CD4-positive, alpha-beta T cell (primary cell): Measurements from ENCODE around the gene SLFN11. TPM values are rescaled to one million over a fixed set of nuclear protein-coding genes. Genes with fewer than 3 reads are reported as not detected.
A peak's percentile ranks its signal among the peaks of the same experiment; 100 is the strongest.
"Not testable (repeated sequence)": the region's sequence is repeated elsewhere in the genome, so short reads cannot be mapped to it uniquely, and the experiment has no call there.

Source experiments
- ATAC-seq: fragments of 200-7000 bp; cut with Tn5 transposase; one replicate; pipeline ENCODE4 v1.10.0; 2022; ENCODE audit warnings: mild to moderate bottlenecking; ENCODE audit not compliant: poor library complexity
- CTCF ChIA-PET: fragments of 350-600 bp; sonication (Branson Sonifier 250); formaldehyde crosslinking; loops from one replicate; lab custom pipeline; 2021; ENCODE audit warnings: antibody characterized with exemption, inconsistent platforms; lab: Charles Lee
- POLR2A ChIA-PET: fragments of 350-600 bp; sonication (Branson Sonifier 250); formaldehyde crosslinking; loops from one replicate; lab custom pipeline; 2021; ENCODE audit warnings: antibody characterized with exemption, inconsistent platforms; lab: Charles Lee
- DNase-seq, 14 experiments: peaks; one replicate each; pipeline ENCODE4 v3.0.0-alpha.2; 2013 to 2020; ENCODE audit warnings: mixed read lengths in 2 of 14
- H3K27ac ChIP-seq, 2 donors: one replicate each; pipeline versions ENCODE4 v1.5.1 to v1.7.0; 2013; ENCODE audit warnings: low read length in 2 of 2, low read depth in 1 of 2, mild to moderate bottlenecking in 1 of 2
- H3K27me3 ChIP-seq, 2 experiments: 1 replicate in 1 of 2; 2 replicates in 1 of 2; pipeline versions ENCODE4 v1.6.1 to v1.7.0; 2013; ENCODE audit warnings: low read length in 2 of 2, control low read depth in 1 of 2, mild to moderate bottlenecking in 1 of 2, moderate library complexity in 1 of 2; ENCODE audit not compliant: insufficient read depth in 2 of 2, control insufficient read depth in 1 of 2
- H3K36me3 ChIP-seq: one replicate; pipeline ENCODE4 v1.6.1; 2013; ENCODE audit warnings: low read length, control low read depth; ENCODE audit not compliant: insufficient read depth
- H3K4me1 ChIP-seq: one replicate; pipeline ENCODE4 v1.6.1; 2013; ENCODE audit warnings: low read length, control low read depth; ENCODE audit not compliant: insufficient read depth
- H3K4me3 ChIP-seq: one replicate; pipeline ENCODE4 v1.5.1; 2013; ENCODE audit warnings: mild to moderate bottlenecking, low read length, moderate library complexity
- H3K9me3 ChIP-seq, 2 experiments: 1 replicate in 1 of 2; 2 replicates in 1 of 2; pipeline versions ENCODE4 v1.6.1 to v1.7.0; 2013; ENCODE audit warnings: low read length in 2 of 2, mild to moderate bottlenecking in 2 of 2, control low read depth in 1 of 2, moderate library complexity in 1 of 2; ENCODE audit not compliant: control insufficient read depth in 1 of 2, insufficient read depth in 1 of 2
- H3K27ac Mint-ChIP-seq: one replicate; pipeline ENCODE4 v1.8.0; 2020; ENCODE audit warnings: mixed read lengths
- H3K27me3 Mint-ChIP-seq: one replicate; pipeline ENCODE4 v1.8.0; 2021; ENCODE audit warnings: mixed read lengths
- H3K36me3 Mint-ChIP-seq: one replicate; pipeline ENCODE4 v1.8.0; 2021; ENCODE audit warnings: low read depth, mixed read lengths
- H3K4me1 Mint-ChIP-seq: one replicate; pipeline ENCODE4 v1.8.0; 2021; ENCODE audit warnings: low read depth, mixed read lengths
- H3K4me3 Mint-ChIP-seq: one replicate; pipeline ENCODE4 v1.8.0; 2020; ENCODE audit warnings: mild to moderate bottlenecking, mixed read lengths
- H3K9me3 Mint-ChIP-seq: one replicate; pipeline ENCODE4 v1.8.0; 2020; ENCODE audit warnings: mixed read lengths
- CTCF ChIP-seq: fragments of 200-600 bp; IDR thresholded peaks from one replicate; pipeline ENCODE4 v1.8.0; 2022; ENCODE audit warnings: antibody characterized with exemption, mild to moderate bottlenecking
- intact Hi-C, 2 experiments: fragments of 100-400 bp; cut with DNase I in 1 of 2; cut with micrococcal nuclease in 1 of 2; formaldehyde crosslinking; loops; one replicate each; pipeline versions ENCODE4 v1.15.1 to v1.9.0; 2023 to 2025; cut with DNase I, micrococcal nuclease
- polyA plus RNA-seq, 2 donors: library from polyadenylated mRNA; unstranded; fragments of 120-200 nt; gene quantifications; one replicate each; pipeline ENCODE4 v1.2.1, GENCODE V29; 2013
- total RNA-seq, 174 experiments: library from RNA in 2 of 174; stranded (reverse) in 2 of 174; gene quantifications; one replicate each; pipeline ENCODE4 v1.2.3 and lab custom pipeline; 2021 to 2026

SLFN11 gene, protein sequence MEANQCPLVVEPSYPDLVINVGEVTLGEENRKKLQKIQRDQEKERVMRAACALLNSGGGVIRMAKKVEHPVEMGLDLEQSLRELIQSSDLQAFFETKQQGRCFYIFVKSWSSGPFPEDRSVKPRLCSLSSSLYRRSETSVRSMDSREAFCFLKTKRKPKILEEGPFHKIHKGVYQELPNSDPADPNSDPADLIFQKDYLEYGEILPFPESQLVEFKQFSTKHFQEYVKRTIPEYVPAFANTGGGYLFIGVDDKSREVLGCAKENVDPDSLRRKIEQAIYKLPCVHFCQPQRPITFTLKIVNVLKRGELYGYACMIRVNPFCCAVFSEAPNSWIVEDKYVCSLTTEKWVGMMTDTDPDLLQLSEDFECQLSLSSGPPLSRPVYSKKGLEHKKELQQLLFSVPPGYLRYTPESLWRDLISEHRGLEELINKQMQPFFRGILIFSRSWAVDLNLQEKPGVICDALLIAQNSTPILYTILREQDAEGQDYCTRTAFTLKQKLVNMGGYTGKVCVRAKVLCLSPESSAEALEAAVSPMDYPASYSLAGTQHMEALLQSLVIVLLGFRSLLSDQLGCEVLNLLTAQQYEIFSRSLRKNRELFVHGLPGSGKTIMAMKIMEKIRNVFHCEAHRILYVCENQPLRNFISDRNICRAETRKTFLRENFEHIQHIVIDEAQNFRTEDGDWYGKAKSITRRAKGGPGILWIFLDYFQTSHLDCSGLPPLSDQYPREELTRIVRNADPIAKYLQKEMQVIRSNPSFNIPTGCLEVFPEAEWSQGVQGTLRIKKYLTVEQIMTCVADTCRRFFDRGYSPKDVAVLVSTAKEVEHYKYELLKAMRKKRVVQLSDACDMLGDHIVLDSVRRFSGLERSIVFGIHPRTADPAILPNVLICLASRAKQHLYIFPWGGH
- total RNA-seq (10 to 100 TPM; 16.5 to 18.5 TPM), total RNA-seq (lab: John Stamatoyannopoulos, UW) (19.7 to 350 (median 56.7) reads per million in 172 experiments)
- polyA plus RNA-seq (2013, experiment 1 of 2) = 25.8 TPM
- 37.6 TPM for polyA plus RNA-seq (2013, experiment 2 of 2)

DNA sequence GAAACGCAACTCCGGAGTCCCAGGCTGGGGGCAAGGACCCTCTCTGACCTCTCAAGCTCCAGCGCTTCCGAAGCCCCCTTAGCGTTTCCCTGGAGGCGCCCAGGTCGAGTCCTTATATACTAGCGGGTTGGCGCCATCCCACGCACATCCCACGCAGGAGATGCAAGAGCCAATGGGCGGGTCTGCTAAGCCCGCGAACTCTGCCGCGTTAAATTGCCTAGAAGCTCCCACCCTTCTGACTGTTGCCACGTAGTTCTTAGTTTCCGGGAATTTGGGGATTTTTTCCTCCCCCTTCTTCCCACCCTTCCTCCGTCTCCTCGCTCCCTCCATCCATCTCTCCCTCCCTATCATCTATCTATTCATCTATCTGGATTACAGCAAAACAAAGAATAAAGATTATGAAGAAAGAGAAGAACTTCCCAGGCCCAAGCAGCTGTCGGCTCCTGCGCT lies at the start of gene SLFN11:
TSS of gene SLFN11 (minus strand) at position 88 of the 450 bp plus-strand sequence. CDS start 9,814 bp downstream, outside the sequence.
- CTCF ChIA-PET = no interaction called here
- Mint-ChIP-seq H3K36me3 (peaks cover 20% of the 10 kb centered on the region), H3K9me3 (peaks cover 13% of the 10 kb centered on the region), H3K27me3 (no peaks in the 10 kb centered on the region), H3K4me1 (peaks cover 62% of the 10 kb centered on the region), H3K27ac (peak within 1 kb of the TSS; percentile 95), H3K4me3 (peak within 1 kb of the TSS; percentile 96)
- POLR2A ChIA-PET = interaction anchor here (0.7 to 3.6 kb wide), 26 partner anchors 11 to 435 kb away, joined by 3 to 40 read pairs (median 5); partner anchors contain the start of genes SLFN12, SLFN12L, SLFN13 and SLFN5
- Histone ChIP-seq H3K4me1 (peaks cover 16% of the 10 kb centered on the region), H3K36me3 (no peaks in the 10 kb centered on the region), H3K4me3 (peak within 1 kb of the TSS; percentile 84), H3K27ac (peak within 1 kb of the TSS; percentile 80 to 96), H3K9me3 (peaks cover 0 to 4% of the 10 kb centered on the region in 2 experiments), H3K27me3 (no peaks in the 10 kb centered on the region)
- peak; percentile 88 for ATAC-seq
- no peak for TF ChIP-seq CTCF
- intact Hi-C loops = loop anchor here (1.0 to 10.0 kb wide), 10 partner anchors 59 to 201 kb away; partner anchors contain the start of genes SLFN12 (in 1 of the 2), SLFN12L (in 1 of the 2) and SLFN5 (in 1 of the 2)
- DNase-seq = peak; percentile 50 to 94 (median 71)

- H3K4me1 ChIP-seq, POLR2A ChIA-PET, ATAC-seq, H3K4me3 ChIP-seq, H3K9me3 ChIP-seq, H3K27me3 ChIP-seq, H3K36me3 ChIP-seq, H3K27me3 Mint-ChIP-seq, H3K4me1 Mint-ChIP-seq, intact Hi-C loops, H3K27ac Mint-ChIP-seq, H3K27ac ChIP-seq, DNase-seq, H3K4me3 Mint-ChIP-seq, H3K9me3 Mint-ChIP-seq, CTCF ChIA-PET: not testable (repeated sequence)
- peaks cover 23% of the 10 kb centered on the region for H3K36me3 Mint-ChIP-seq
These were observed 47.6 kb upstream of the SLFN11 start for GRCh38 chr17:35421069-35421468.

DNA sequence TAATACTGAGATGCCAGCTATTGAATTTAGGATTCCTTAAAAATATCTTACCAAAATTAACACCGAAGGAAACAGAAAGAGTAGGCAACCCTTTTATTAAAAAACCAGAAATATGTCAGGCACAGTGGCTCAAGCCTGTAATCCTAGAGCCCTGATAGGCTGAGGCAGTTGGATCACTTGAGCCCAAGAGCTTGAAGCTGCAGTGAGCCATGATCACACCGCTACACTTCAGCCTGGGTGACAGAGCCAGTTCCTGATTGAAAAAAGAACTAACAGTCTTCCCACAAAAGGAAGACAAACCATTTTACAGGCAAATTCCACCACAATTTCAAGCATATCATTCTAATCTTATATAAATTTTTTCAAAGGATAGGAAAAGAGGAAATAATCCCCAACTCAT lies 43.2 kb upstream of the SLFN11 start:
- Histone ChIP-seq H3K36me3 (peaks cover 7% of the 10 kb centered on the region), H3K4me1 (no peaks in the 10 kb centered on the region), H3K9me3 (peaks cover 0 to 3% of the 10 kb centered on the region in 2 experiments), H3K27me3 (no peaks in the 10 kb centered on the region), H3K27ac (no peak overlapping the region), H3K4me3 (no peak overlapping the region)
- ATAC-seq (no peak), DNase-seq (no peak)
- Mint-ChIP-seq H3K9me3 (peaks cover 3% of the 10 kb centered on the region), H3K27me3 (no peaks in the 10 kb centered on the region), H3K4me3 (no peak overlapping the region), H3K36me3 (peaks cover 53% of the 10 kb centered on the region), H3K27ac (no peak overlapping the region), H3K4me1 (peaks cover 26% of the 10 kb centered on the region)
- no peak for TF ChIP-seq CTCF
- POLR2A ChIA-PET = no interaction called here
- CTCF ChIA-PET = no interaction called here
- intact Hi-C loops = no loop called here

GRCh38 chr17:35414707-35415106 lies 41.3 kb upstream of the SLFN11 start:
- H3K27me3 Mint-ChIP-seq, POLR2A ChIA-PET, ATAC-seq, H3K9me3 Mint-ChIP-seq, DNase-seq, H3K4me1 ChIP-seq, H3K9me3 ChIP-seq, intact Hi-C loops, H3K27ac Mint-ChIP-seq, H3K27ac ChIP-seq, H3K4me3 ChIP-seq, H3K27me3 ChIP-seq, H3K4me3 Mint-ChIP-seq: not testable (repeated sequence)
- Mint-ChIP-seq H3K4me1 (peaks cover 26% of the 10 kb centered on the region), H3K36me3 (peaks cover 65% of the 10 kb centered on the region)
- CTCF ChIA-PET = interaction anchor here (1.1 kb wide), 1 partner anchor 13 kb away, joined by 3 read pairs; no protein-coding TSS in a partner anchor
- peaks cover 17% of the 10 kb centered on the region for H3K36me3 ChIP-seq
